Progenitor cell of endocrine pancreas (in vitro differentiated cells): Measurements from ENCODE around the gene CROCC2. TPM values are rescaled to one million over a fixed set of nuclear protein-coding genes. Genes with fewer than 3 reads are reported as not detected.

ENCODE experiments used
- DNase-seq: peaks from one replicate; pipeline ENCODE4 v3.0.0; 2021; ENCODE audit warnings: low spot score; ENCODE audit not compliant: unreplicated experiment
- H3K27ac Mint-ChIP-seq: 2 replicates; pipeline ENCODE4 v1.8.0; 2021; ENCODE audit warnings: mild to moderate bottlenecking, moderate library complexity, mixed read lengths
- H3K27me3 Mint-ChIP-seq: 2 replicates; pipeline ENCODE4 v1.8.0; 2021; ENCODE audit warnings: mixed read lengths
- H3K36me3 Mint-ChIP-seq: 2 replicates; pipeline ENCODE4 v1.8.0; 2022; ENCODE audit warnings: mixed read lengths; ENCODE audit not compliant: insufficient read depth
- H3K4me1 Mint-ChIP-seq: 2 replicates; pipeline ENCODE4 v1.8.0; 2021; ENCODE audit warnings: low read depth, mixed read lengths
- H3K4me3 Mint-ChIP-seq: 2 replicates; pipeline ENCODE4 v1.8.0; 2021; ENCODE audit warnings: low read depth, mild to moderate bottlenecking, moderate library complexity, mixed read lengths
- H3K9me3 Mint-ChIP-seq: 2 replicates; pipeline ENCODE4 v1.8.0; 2021; ENCODE audit warnings: low read depth, mixed read lengths
- CTCF ChIP-seq: fragments of 200-600 bp; sonication (generic); IDR thresholded peaks from one replicate; pipeline ENCODE4 v1.5.0; 2021; ENCODE audit warnings: antibody characterized with exemption, mild to moderate bottlenecking; ENCODE audit not compliant: unreplicated experiment
- total RNA-seq: library from RNA; stranded (reverse); gene quantifications from 2 replicates; pipeline ENCODE4 v1.2.1, GENCODE V29; 2021

Gene CROCC2
- total RNA-seq, 1 donor from 2014 or later: 0.36 TPM

- no peaks in the 10 kb centered on the region for H3K27me3 Mint-ChIP-seq
- no peak for DNase-seq
- no peak for TF ChIP-seq CTCF
- H3K36me3 Mint-ChIP-seq: no peaks in the 10 kb centered on the region
- no peaks in the 10 kb centered on the region for H3K4me1 Mint-ChIP-seq
- H3K27ac Mint-ChIP-seq: no peak overlapping the region
- no peak overlapping the region for H3K4me3 Mint-ChIP-seq
- peaks cover 9% of the 10 kb centered on the region for H3K9me3 Mint-ChIP-seq
These were observed 113.5 kb downstream of the CROCC2 start for GRCh38 chr2:241019441-241020139.

GRCh38 chr2:241020201-241020600 lies 114.1 kb downstream of the CROCC2 start:
- no peaks in the 10 kb centered on the region for H3K36me3 Mint-ChIP-seq
- no peaks in the 10 kb centered on the region for H3K27me3 Mint-ChIP-seq

GRCh38 chr2:241020629-241021190 lies 114.6 kb downstream of the CROCC2 start:
- DNase-seq: no peak
- H3K27me3 Mint-ChIP-seq: no peaks in the 10 kb centered on the region
- peaks cover 3% of the 10 kb centered on the region for H3K36me3 Mint-ChIP-seq
- no peak overlapping the region for H3K4me3 Mint-ChIP-seq
- H3K4me1 Mint-ChIP-seq: no peaks in the 10 kb centered on the region
- H3K27ac Mint-ChIP-seq: no peak overlapping the region
- TF ChIP-seq CTCF: no peak
- peaks cover 17% of the 10 kb centered on the region for H3K9me3 Mint-ChIP-seq

More at GRCh38 chr2:241020201-241020600, 114.1 kb downstream of the CROCC2 start:
- Mint-ChIP-seq H3K27ac (no peak overlapping the region), H3K4me3 (no peak overlapping the region), H3K9me3 (peaks cover 13% of the 10 kb centered on the region), H3K4me1 (no peaks in the 10 kb centered on the region)
- DNase-seq: no peak
- TF ChIP-seq CTCF: no peak

- Mint-ChIP-seq H3K27me3 (no peaks in the 10 kb centered on the region), H3K9me3 (peaks cover 26% of the 10 kb centered on the region), H3K27ac (no peak overlapping the region), H3K4me1 (no peaks in the 10 kb centered on the region), H3K36me3 (peaks cover 6% of the 10 kb centered on the region), H3K4me3 (no peak overlapping the region)
- TF ChIP-seq CTCF: no peak
- no peak for DNase-seq
These were observed 119.5 kb downstream of the CROCC2 start for GRCh38 chr2:241025639-241026038.

GRCh38 chr2:241029599-241030332 lies 123.6 kb downstream of the CROCC2 start:
- DNase-seq: no peak
- Mint-ChIP-seq H3K9me3 (peaks cover 17% of the 10 kb centered on the region), H3K4me3 (no peak overlapping the region), H3K27me3 (peaks cover 21% of the 10 kb centered on the region), H3K36me3 (peaks cover 6% of the 10 kb centered on the region), H3K27ac (no peak overlapping the region), H3K4me1 (no peaks in the 10 kb centered on the region)
- no peak for TF ChIP-seq CTCF
